Chondrocyte (in vitro differentiated cells): ENCODE data around the gene PRKAG2. TPM values are rescaled to one million over a fixed set of nuclear protein-coding genes. Genes with fewer than 3 reads are reported as not detected.

ENCODE experiments used
- DNase-seq: peaks from one replicate; pipeline ENCODE4 v3.0.0; 2021; ENCODE audit warnings: mixed read lengths, low spot score
- H3K27ac Mint-ChIP-seq: one replicate; pipeline ENCODE4 v1.8.0; 2021; ENCODE audit warnings: mild to moderate bottlenecking, moderate library complexity, mixed read lengths; ENCODE audit not compliant: unreplicated experiment
- H3K27me3 Mint-ChIP-seq: 2 replicates; pipeline ENCODE4 v1.8.0; 2021; ENCODE audit warnings: low read depth, mixed read lengths
- H3K36me3 Mint-ChIP-seq: 2 replicates; pipeline ENCODE4 v1.8.0; 2021; ENCODE audit warnings: low read depth, mixed read lengths
- H3K4me1 Mint-ChIP-seq: 2 replicates; pipeline ENCODE4 v1.8.0; 2021; ENCODE audit warnings: low read depth, mild to moderate bottlenecking, mixed read lengths
- H3K4me3 Mint-ChIP-seq: one replicate; pipeline ENCODE4 v1.8.0; 2021; ENCODE audit warnings: mild to moderate bottlenecking, moderate library complexity, mixed read lengths; ENCODE audit not compliant: unreplicated experiment
- H3K9me3 Mint-ChIP-seq: 2 replicates; pipeline ENCODE4 v1.8.0; 2021; ENCODE audit warnings: low read depth, mixed read lengths
- CTCF ChIP-seq: fragments of 200-600 bp; sonication (generic); IDR thresholded peaks from 2 replicates; pipeline ENCODE4 v1.5.0; 2021; ENCODE audit warnings: antibody characterized with exemption, mild to moderate bottlenecking, moderate library complexity
- total RNA-seq: library from RNA; stranded (reverse); gene quantifications from 3 replicates; pipeline ENCODE4 v1.2.1, GENCODE V29; 2021

PRKAG2 gene
- total RNA-seq, 1 donor from 2014 or later = 35.4 TPM

GRCh38 chr7:151511946-151512345 is 365.0 kb downstream of the PRKAG2 start:
- Mint-ChIP-seq H3K36me3 (no peaks in the 10 kb centered on the region), H3K4me1 (peaks cover 82% of the 10 kb centered on the region), H3K27ac (no peak overlapping the region), H3K4me3 (no peak overlapping the region), H3K9me3 (peaks cover 11% of the 10 kb centered on the region), H3K27me3 (no peaks in the 10 kb centered on the region)
- DNase-seq = no peak
- no peak for TF ChIP-seq CTCF

- no peak overlapping the region for H3K27ac Mint-ChIP-seq
- H3K36me3 Mint-ChIP-seq = no peaks in the 10 kb centered on the region
- H3K4me3 Mint-ChIP-seq = no peak overlapping the region
- H3K4me1 Mint-ChIP-seq = peaks cover 82% of the 10 kb centered on the region
- H3K27me3 Mint-ChIP-seq = no peaks in the 10 kb centered on the region
- TF ChIP-seq CTCF = no peak
- peaks cover 11% of the 10 kb centered on the region for H3K9me3 Mint-ChIP-seq
- no peak for DNase-seq
These were observed 365.6 kb downstream of the PRKAG2 start for GRCh38 chr7:151511270-151511669.

- peak overlapping the region; percentile 79 for H3K27ac Mint-ChIP-seq
- H3K4me3 Mint-ChIP-seq = no peak overlapping the region
- no peak for DNase-seq
- H3K4me1 Mint-ChIP-seq = peaks cover 78% of the 10 kb centered on the region
- no peak for TF ChIP-seq CTCF
- H3K27me3 Mint-ChIP-seq = no peaks in the 10 kb centered on the region
- no peaks in the 10 kb centered on the region for H3K36me3 Mint-ChIP-seq
- peaks cover 11% of the 10 kb centered on the region for H3K9me3 Mint-ChIP-seq
These were observed 367.1 kb downstream of the PRKAG2 start for GRCh38 chr7:151509670-151510333.

GRCh38 chr7:151508991-151509390 is 367.9 kb downstream of the PRKAG2 start:
- Mint-ChIP-seq H3K27me3 (no peaks in the 10 kb centered on the region), H3K9me3 (peaks cover 5% of the 10 kb centered on the region), H3K4me3 (no peak overlapping the region), H3K27ac (peak overlapping the region; percentile 70), H3K4me1 (peaks cover 73% of the 10 kb centered on the region), H3K36me3 (no peaks in the 10 kb centered on the region)
- TF ChIP-seq CTCF = no peak
- DNase-seq = no peak

GRCh38 chr7:151507806-151508205 is 369.1 kb downstream of the PRKAG2 start:
- TF ChIP-seq CTCF = no peak
- H3K4me3 Mint-ChIP-seq = no peak overlapping the region
- no peak for DNase-seq
- H3K27ac Mint-ChIP-seq = peak overlapping the region; percentile 51
- no peaks in the 10 kb centered on the region for H3K36me3 Mint-ChIP-seq
- no peaks in the 10 kb centered on the region for H3K9me3 Mint-ChIP-seq
- no peaks in the 10 kb centered on the region for H3K27me3 Mint-ChIP-seq
- peaks cover 73% of the 10 kb centered on the region for H3K4me1 Mint-ChIP-seq
